ENCODE results near the gene EIF4A2. TPM values are rescaled to one million over a fixed set of nuclear protein-coding genes. Genes with fewer than 3 reads are reported as not detected.

Gene EIF4A2
- total RNA-seq, 4 donors from 2014 or later: 146 to 550 (median 353) TPM

GRCh38 chr3:186757214-186757613 lies 26.2 kb upstream of the EIF4A2 start:
- 86 to 91% methylated on average over 4 to 8 of the region's 8 CpGs for whole genome bisulfite sequencing, 2 donors (ENCODE audit: low coverage in 1 of 2)
- in situ Hi-C loops (cut with MboI; ENCODE audit: low pct_ligation_motif_present in 1 of 4, low pct_unique_long_range_greater_than_20kb in 1 of 4, low sequenced_read_pairs in 3 of 4) (no loop called here), intact Hi-C loops (cut with DNase I; ENCODE audit: low total_unique reads) (no loop called here)

GRCh38 chr3:186757686-186758220 lies 25.6 kb upstream of the EIF4A2 start:
- Histone ChIP-seq H3K27ac (no peak overlapping the region), H3K4me1 (peaks cover 0 to 5% (median 0%) of the 10 kb centered on the region in 4 donors), H3K4me3 (no peak overlapping the region), H3K9me3 (no peaks in the 10 kb centered on the region), H3K36me3 (no peaks in the 10 kb centered on the region), H3K27me3 (no peaks in the 10 kb centered on the region)
- no peak for DNase-seq
- intact Hi-C loops (cut with DNase I; ENCODE audit: low total_unique reads): no loop called here
- in situ Hi-C loops (cut with MboI; ENCODE audit: low pct_ligation_motif_present in 1 of 4, low pct_unique_long_range_greater_than_20kb in 1 of 4, low sequenced_read_pairs in 3 of 4): no loop called here
- WGBS, 2 donors (ENCODE audit: low coverage in 1 of 2): 83 to 97% methylated on average over 5 to 8 of the region's 8 CpGs
- TF ChIP-seq POLR2A (IDR thresholded peaks at IDR 0.05): no peak
- TF ChIP-seq CTCF (IDR thresholded peaks at IDR 0.05): no peak
- no peak for TF ChIP-seq POLR2AphosphoS5 (IDR thresholded peaks at IDR 0.05)
- TF ChIP-seq EP300 (IDR thresholded peaks at IDR 0.05; ENCODE audit: low read depth): no peak

More at GRCh38 chr3:186757214-186757613, 26.2 kb upstream of the EIF4A2 start:
- no peak for TF ChIP-seq POLR2AphosphoS5 (IDR thresholded peaks at IDR 0.05)
- TF ChIP-seq CTCF (IDR thresholded peaks at IDR 0.05): no peak
- TF ChIP-seq POLR2A (IDR thresholded peaks at IDR 0.05): no peak
- TF ChIP-seq EP300 (IDR thresholded peaks at IDR 0.05; ENCODE audit: low read depth): no peak
- Histone ChIP-seq H3K27ac (no peak overlapping the region), H3K36me3 (no peaks in the 10 kb centered on the region), H3K4me1 (peaks cover 0 to 10% (median 0%) of the 10 kb centered on the region in 4 donors), H3K9me3 (no peaks in the 10 kb centered on the region), H3K4me3 (no peak overlapping the region), H3K27me3 (no peaks in the 10 kb centered on the region)
- no peak for DNase-seq

- Histone ChIP-seq H3K36me3 (no peaks in the 10 kb centered on the region), H3K27ac (no peak overlapping the region), H3K4me3 (no peak overlapping the region), H3K4me1 (no peaks in the 10 kb centered on the region), H3K9me3 (no peaks in the 10 kb centered on the region), H3K27me3 (no peaks in the 10 kb centered on the region)
- intact Hi-C loops (cut with DNase I; ENCODE audit: low total_unique reads) (no loop called here), in situ Hi-C loops (cut with MboI; ENCODE audit: low pct_ligation_motif_present in 1 of 4, low pct_unique_long_range_greater_than_20kb in 1 of 4, low sequenced_read_pairs in 3 of 4) (no loop called here)
- TF ChIP-seq CTCF (IDR thresholded peaks at IDR 0.05) (no peak), EP300 (IDR thresholded peaks at IDR 0.05; ENCODE audit: low read depth) (no peak), POLR2AphosphoS5 (IDR thresholded peaks at IDR 0.05) (no peak), POLR2A (IDR thresholded peaks at IDR 0.05) (no peak)
- DNase-seq: no peak
- 80% methylated on average over 4 to 11 of the region's 11 CpGs for WGBS, 2 donors (ENCODE audit: low coverage in 1 of 2)
Measured at GRCh38 chr3:186759231-186759930, 24.0 kb upstream of the EIF4A2 start.

GRCh38 chr3:186760141-186760833 lies 23.1 kb upstream of the EIF4A2 start:
- H3K4me1 ChIP-seq: no peaks in the 10 kb centered on the region
- H3K36me3 ChIP-seq: no peaks in the 10 kb centered on the region
- intact Hi-C loops (cut with DNase I; ENCODE audit: low total_unique reads) (no loop called here), in situ Hi-C loops (cut with MboI; ENCODE audit: low pct_ligation_motif_present in 1 of 4, low pct_unique_long_range_greater_than_20kb in 1 of 4, low sequenced_read_pairs in 3 of 4) (no loop called here)
- 81 to 95% methylated on average over 3 to 10 of the region's 10 CpGs for WGBS, 2 donors (ENCODE audit: low coverage in 1 of 2)
- no peaks in the 10 kb centered on the region for H3K9me3 ChIP-seq
- no peak overlapping the region for H3K4me3 ChIP-seq
- DNase-seq: no peak
- no peak overlapping the region for H3K27ac ChIP-seq
- no peak for TF ChIP-seq POLR2A (IDR thresholded peaks at IDR 0.05)
- no peak for TF ChIP-seq EP300 (IDR thresholded peaks at IDR 0.05; ENCODE audit: low read depth)
- TF ChIP-seq CTCF (IDR thresholded peaks at IDR 0.05): no peak
- no peaks in the 10 kb centered on the region for H3K27me3 ChIP-seq
